K562 (cell line): ENCODE data around the gene CYP4F12. TPM values are rescaled to one million over a fixed set of nuclear protein-coding genes. Genes with fewer than 3 reads are reported as not detected.

Source experiments
- ATAC-seq: fragments of 200-7000 bp; cut with Tn5 transposase; 3 replicates; pipeline ENCODE4 v1.9.1; 2020; ENCODE audit warnings: moderate library complexity
- BruUV-seq: library from RNA; stranded (reverse); fragments of 400-500 nt; replicated peaks from 2 replicates; lab custom pipeline; 2021; lab: Mats Ljungman, UMichigan
- CTCF ChIA-PET: fragments of 300-600 bp; formaldehyde crosslinking; extraction: SDS; loops from one replicate; lab custom pipeline; 2021; ENCODE audit warnings: low intra/inter-chr PET ratio; lab: Yijun Ruan, JAX
- POLR2A ChIA-PET: fragments of 300-600, 350-650 bp; sonication (Branson Sonifier 250); formaldehyde crosslinking; extraction: SDS; loops from one replicate; lab custom pipeline; 2021; ENCODE audit warnings: antibody characterized with exemption, inconsistent platforms; lab: Yijun Ruan, JAX
- DNase-seq, 4 experiments: peaks; one replicate each; pipeline versions ENCODE4 v3.0.0 to v3.0.0-alpha.2; 2011 to 2018; ENCODE audit warnings: low spot score in 3 of 4, mixed read lengths in 3 of 4; ENCODE audit errors: extremely low read depth in 1 of 4
- FAIRE-seq: peaks from 2 replicates; lab custom pipeline; 2011; peaks lifted over from hg19 to GRCh38; lab: Jason Lieb, UNC
- H2AFZ ChIP-seq: 2 replicates; pipeline ENCODE4 v1.6.0; 2011; ENCODE audit warnings: low read depth, low read length, control low read depth, inconsistent platforms
- H3K27ac ChIP-seq: fragments of 200-600 bp; 3 replicates; pipeline ENCODE4 v1.8.0; 2011; ENCODE audit warnings: low read depth, mild to moderate bottlenecking, control low read depth, inconsistent platforms, low read length, moderate library complexity, mixed read lengths; ENCODE audit errors: extremely low read depth
- H3K27me3 ChIP-seq, 2 experiments: fragments of 300-600 bp in 1 of 2; 2 replicates in 1 of 2; 3 replicates in 1 of 2; pipeline versions ENCODE4 v1.6.0 to v1.8.0; 2011; ENCODE audit warnings: inconsistent platforms in 2 of 2, low read length in 2 of 2, mild to moderate bottlenecking in 1 of 2, mixed read lengths in 1 of 2, moderate library complexity in 1 of 2; ENCODE audit not compliant: control insufficient read depth in 2 of 2, insufficient read depth in 2 of 2
- H3K36me3 ChIP-seq: fragments of 300-600 bp; 3 replicates; pipeline ENCODE4 v1.8.0; 2011; ENCODE audit warnings: mild to moderate bottlenecking, low read length, inconsistent platforms; ENCODE audit not compliant: control insufficient read depth, insufficient read depth
- H3K4me1 ChIP-seq, 2 experiments: fragments of 200-600 bp in 1 of 2; replicated peaks in 1 of 2; 2 replicates in 1 of 2; 3 replicates in 1 of 2; pipeline versions ENCODE4 v1.5.1 to v1.8.0; 2011; ENCODE audit warnings: inconsistent platforms in 2 of 2, low read length in 2 of 2, mild to moderate bottlenecking in 1 of 2, mixed read lengths in 1 of 2, moderate library complexity in 1 of 2; ENCODE audit not compliant: control insufficient read depth in 2 of 2, insufficient read depth in 2 of 2
- H3K4me2 ChIP-seq: 2 replicates; pipeline ENCODE4 v1.6.1; 2011; ENCODE audit warnings: low read length, control low read depth, inconsistent platforms, mixed read lengths; ENCODE audit not compliant: insufficient read depth
- H3K4me3 ChIP-seq: fragments of 200-600 bp; sonication (generic), shearing (Covaris generic); 2 replicates; pipeline ENCODE4 v1.5.1; 2016; ENCODE audit warnings: control low read depth, inconsistent platforms
- H3K79me2 ChIP-seq: fragments of 200-600 bp; 3 replicates; pipeline ENCODE4 v1.8.0; 2011; ENCODE audit warnings: low read length, inconsistent platforms; ENCODE audit not compliant: control insufficient read depth, insufficient read depth
- H3K9ac ChIP-seq, 2 experiments: 2 replicates each; pipeline versions ENCODE4 v1.6.0 to v1.6.1; 2011; ENCODE audit warnings: low read depth in 2 of 2, low read length in 2 of 2, control low read depth in 1 of 2, inconsistent platforms in 1 of 2, mild to moderate bottlenecking in 1 of 2, mixed read lengths in 1 of 2; ENCODE audit not compliant: insufficient read depth in 1 of 2
- H3K9me1 ChIP-seq: one replicate; pipeline ENCODE4 v1.6.0; 2011; ENCODE audit warnings: inconsistent platforms, mild to moderate bottlenecking, low read length, moderate library complexity; ENCODE audit not compliant: control insufficient read depth, insufficient read depth
- H3K9me3 ChIP-seq: replicated peaks from 2 replicates; pipeline ENCODE4 v1.5.1; 2011; ENCODE audit warnings: low read depth, low read length, inconsistent platforms; ENCODE audit not compliant: control insufficient read depth, insufficient read depth
- H4K20me1 ChIP-seq: replicated peaks from 2 replicates; pipeline ENCODE4 v1.6.1; 2011; ENCODE audit warnings: low read length, inconsistent platforms, mixed read lengths; ENCODE audit not compliant: control insufficient read depth, insufficient read depth
- CXXC5 ChIP-seq: fragments of 250-450 bp; sonication (Bioruptor Pico); IDR thresholded peaks from 2 replicates; pipeline ENCODE4 v1.8.0; 2022; ENCODE audit warnings: inconsistent platforms, mild to moderate bottlenecking, moderate library complexity
- E4F1 ChIP-seq: fragments of 250-450 bp; sonication (Bioruptor Pico); IDR thresholded peaks from 2 replicates; pipeline ENCODE4 v1.5.0; 2021; ENCODE audit warnings: mild to moderate bottlenecking, borderline replicate concordance
- ILK ChIP-seq: fragments of 450-650 bp; IDR thresholded peaks from 2 replicates; pipeline ENCODE4 v1.6.1; 2016; ENCODE audit warnings: missing genetic modification characterization, low read depth, mild to moderate bottlenecking, missing compliant biosample characterization, moderate library complexity, borderline replicate concordance
- KAT7 ChIP-seq: sonication (generic); formaldehyde crosslinking; IDR thresholded peaks from 2 replicates; pipeline ENCODE4 v1.8.0; 2022; ENCODE audit warnings: missing genetic modification reagents, mild to moderate bottlenecking, borderline replicate concordance
- KDM1A ChIP-seq, 2 experiments: fragments of 450-650 bp; IDR thresholded peaks; 2 replicates each; pipeline ENCODE4 v1.6.1; 2016; ENCODE audit warnings: mild to moderate bottlenecking in 2 of 2
- MIER1 ChIP-seq: fragments of 450-650 bp; IDR thresholded peaks from 2 replicates; pipeline ENCODE4 v1.6.1; 2016; ENCODE audit warnings: antibody characterized with exemption, mild to moderate bottlenecking, low read depth
- PTBP1 ChIP-seq: fragments of 200-400 bp; formaldehyde crosslinking; IDR thresholded peaks from 2 replicates; pipeline ENCODE4 v1.6.1; 2017; ENCODE audit warnings: low read depth, low read length
- RBM22 ChIP-seq: fragments of 200-400 bp; formaldehyde crosslinking; IDR thresholded peaks from 2 replicates; pipeline ENCODE4 v1.6.1; 2018; ENCODE audit warnings: low read length, low read depth; ENCODE audit not compliant: poor library complexity, severe bottlenecking
- RHOXF2B ChIP-seq: fragments of 250-450 bp; sonication (Bioruptor Pico); conservative IDR thresholded peaks from 2 replicates; pipeline ENCODE4 v1.5.1; 2021
- STAG1 ChIP-seq: sonication (generic); formaldehyde crosslinking; IDR thresholded peaks from 2 replicates; pipeline ENCODE4 v1.5.0; 2020; ENCODE audit warnings: missing genetic modification reagents, borderline replicate concordance
- ZBTB26 ChIP-seq: fragments of 450-650 bp; formaldehyde crosslinking; IDR thresholded peaks from 2 replicates; pipeline ENCODE4 v1.4.0; 2022; ENCODE audit warnings: missing genetic modification characterization
- ZNF146 ChIP-seq: IDR thresholded peaks from one replicate; pipeline ENCODE4 v1.6.1; 2018; ENCODE audit warnings: missing compliant biosample characterization; ENCODE audit not compliant: unreplicated experiment
- ZNF444 ChIP-seq: fragments of 250-450 bp; sonication (Bioruptor Pico); IDR thresholded peaks from 2 replicates; pipeline ENCODE4 v1.4.0; 2020; ENCODE audit warnings: mild to moderate bottlenecking, moderate library complexity
- ZNF589 ChIP-seq: fragments of 200-800 bp; sonication (Bioruptor generic); IDR thresholded peaks from 2 replicates; pipeline ENCODE4 v1.6.1; 2016; ENCODE audit warnings: low read depth, missing genetic modification characterization, missing compliant biosample characterization
- WGBS: fragments of 100-300 bp; shearing (Covaris generic); methylation state at CpG from one replicate; pipeline ENCODE4 v1.1.6; 2016; ENCODE audit warnings: low coverage, mixed read lengths; ENCODE audit not compliant: insufficient coverage; ENCODE audit errors: missing lambda C conversion rate; 5-methylcytosine and 5-hydroxymethylcytosine counted together
- in situ Hi-C: fragments of 300-500 bp; cut with MboI; formaldehyde crosslinking; loops from 4 replicates; pipeline ENCODE4 v1.15.0; 2018; ENCODE audit warnings: inconsistent platforms, mixed read lengths
- intact Hi-C: fragments of 100-400 bp; cut with micrococcal nuclease; formaldehyde crosslinking; loops from 2 replicates; pipeline ENCODE4 v1.14.2; 2022
- polyA plus RNA-seq, 8 experiments: library from polyadenylated mRNA; depleted of rRNA in 4 of 8; stranded (reverse) in 5 of 8; unstranded in 3 of 8; fragments of >200 nt; fragmentation: Nextera tagmentation in 2 of 8; fragmentation: Illumina TruSeq in 1 of 8; extraction: Ambion mirVana in 2 of 8; extraction: Trizol in 1 of 8; gene quantifications; 2 replicates each; pipeline versions ENCODE4 v1.2.1 to v1.2.3, GENCODE V29; 2011 to 2014; ENCODE audit warnings: inconsistent platforms in 1 of 8, missing spikeins in 1 of 8
- total RNA-seq, 7 experiments: library from RNA; depleted of rRNA in 6 of 7; stranded (reverse); fragments of >200 nt in 6 of 7; fragmentation: Illumina TruSeq in 2 of 7; extraction: Trizol in 2 of 7; gene quantifications; 2 replicates each; pipeline versions ENCODE4 v1.2.1 to v1.2.3, GENCODE V29; 2011 to 2021; ENCODE audit warnings: low replicate concordance in 1 of 7

Gene CYP4F12
- total and polyA plus RNA-seq, 9 of the 15 experiments (the other 6 are each of a cell fraction or from before 2014, with no cell fraction given) = not detected

- BruUV-seq = no TSS peak
- no peak overlapping the region for H3K27ac ChIP-seq
- H3K9me1 ChIP-seq = peaks cover 3% of the 10 kb centered on the region
- H3K9ac ChIP-seq = 0 out of 4 replicates have a peak overlapping the region, but pooled peaks of 1 of the 2 experiments have one; percentile 36
- ChIA-PET POLR2A (interaction anchor here (0.5 to 1.4 kb wide), 4 partner anchors 11 to 175 kb away, joined by 3 to 4 read pairs (median 4); partner anchors contain the start of gene OR10H1), CTCF (no interaction called here)
- 48% methylated on average over 12 of the region's 12 CpGs for whole genome bisulfite sequencing
- in situ Hi-C loops (no loop called here), intact Hi-C loops (no loop called here)
- no peak overlapping the region for H3K4me2 ChIP-seq
- H2AFZ ChIP-seq = no peak overlapping the region
- H3K36me3 ChIP-seq = no peaks in the 10 kb centered on the region
- H3K4me1 ChIP-seq = peaks cover 6 to 20% of the 10 kb centered on the region in 2 experiments; a peak in 4 of 5 replicates
- H4K20me1 ChIP-seq = no peaks in the 10 kb centered on the region; the same call in 1 of the 2 replicates
- H3K79me2 ChIP-seq = no peaks in the 10 kb centered on the region
- no peak for FAIRE-seq
- no peak overlapping the region for H3K4me3 ChIP-seq
- no peak for DNase-seq
- H3K9me3 ChIP-seq = no peaks in the 10 kb centered on the region
- ATAC-seq = peak; percentile 36; the same call in 2 of the 3 replicates
- peaks cover 0 to 11% of the 10 kb centered on the region in 2 experiments; a peak in 2 of 5 replicates for H3K27me3 ChIP-seq
- TF ChIP-seq STAG1 (CRISPR knock-in tag) (no peak), RHOXF2B (CRISPR knock-in tag) (no peak), KDM1A (IDR thresholded peaks at IDR 0.05) (no peak), ZNF146 (CRISPR knock-in tag) (no peak), MIER1 (no peak), ZNF589 (no peak), ILK (tag) (no peak), ZNF444 (CRISPR knock-in tag) (no peak), PTBP1 (no peak), RBM22 (no peak), E4F1 (CRISPR knock-in tag) (no peak), KAT7 (no peak), CXXC5 (no peak), ZBTB26 (CRISPR knock-in tag) (no peak)
Measured at GRCh38 chr19:15640904-15641597, 31.8 kb upstream of the CYP4F12 start.
